H9 (cell line): Measurements from ENCODE around the gene POU2F3. TPM values are rescaled to one million over a fixed set of nuclear protein-coding genes. Genes with fewer than 3 reads are reported as not detected.

Experiments used
- DNase-seq: peaks from one replicate; pipeline ENCODE4 v3.0.0-alpha.2; 2017
- H2AFZ ChIP-seq: one replicate; pipeline ENCODE4 v1.6.1; 2013; ENCODE audit warnings: mild to moderate bottlenecking, low read length, control low read depth, moderate library complexity
- H2AK5ac ChIP-seq: 2 replicates; pipeline ENCODE4 v1.6.1; 2013; ENCODE audit warnings: low read length, control low read depth, mixed read lengths; ENCODE audit not compliant: insufficient read length
- H2BK120ac ChIP-seq: one replicate; pipeline ENCODE4 v1.6.1; 2013; ENCODE audit warnings: low read depth, mild to moderate bottlenecking, low read length, control low read depth, inconsistent platforms; ENCODE audit not compliant: poor library complexity, severe bottlenecking
- H2BK12ac ChIP-seq: 2 replicates; pipeline ENCODE4 v1.6.1; 2013; ENCODE audit warnings: low read length, control low read depth, mixed read lengths, low read depth; ENCODE audit not compliant: insufficient read length
- H2BK15ac ChIP-seq: 2 replicates; pipeline ENCODE4 v1.6.1; 2013; ENCODE audit warnings: low read depth, low read length, control low read depth
- H2BK20ac ChIP-seq: one replicate; pipeline ENCODE4 v1.6.1; 2013; ENCODE audit warnings: low read depth, mild to moderate bottlenecking, low read length, control low read depth, inconsistent platforms; ENCODE audit not compliant: poor library complexity, severe bottlenecking
- H2BK5ac ChIP-seq: 2 replicates; pipeline ENCODE4 v1.6.1; 2013; ENCODE audit warnings: low read length, control low read depth, mixed read lengths; ENCODE audit not compliant: insufficient read length
- H3K14ac ChIP-seq: 2 replicates; pipeline ENCODE4 v1.6.1; 2013; ENCODE audit warnings: low read length, control low read depth; ENCODE audit not compliant: insufficient read depth
- H3K18ac ChIP-seq: 2 replicates; pipeline ENCODE4 v1.6.1; 2013; ENCODE audit warnings: low read depth, mild to moderate bottlenecking, mixed read lengths, low read length, control low read depth; ENCODE audit not compliant: insufficient read length
- H3K23ac ChIP-seq: 2 replicates; pipeline ENCODE4 v1.6.1; 2013; ENCODE audit warnings: low read length, control low read depth, mixed read lengths, low read depth; ENCODE audit not compliant: insufficient read length
- H3K23me2 ChIP-seq: 2 replicates; pipeline ENCODE4 v1.6.1; 2013; ENCODE audit warnings: low read depth, mild to moderate bottlenecking, mixed read lengths, low read length, control low read depth; ENCODE audit not compliant: insufficient read length, poor library complexity, severe bottlenecking
- H3K27ac ChIP-seq: 2 replicates; pipeline ENCODE4 v1.5.1; 2013; ENCODE audit warnings: low read length, control low read depth, mixed read lengths, low read depth; ENCODE audit not compliant: insufficient read length
- H3K27me3 ChIP-seq: 2 replicates; pipeline ENCODE4 v1.6.1; 2013; ENCODE audit warnings: low read length, control low read depth, inconsistent platforms; ENCODE audit not compliant: insufficient read depth
- H3K4ac ChIP-seq: 2 replicates; pipeline ENCODE4 v1.6.1; 2013; ENCODE audit warnings: low read depth, mild to moderate bottlenecking, control low read depth, inconsistent platforms, low read length, moderate library complexity
- H3K4me1 ChIP-seq: 2 replicates; pipeline ENCODE4 v1.6.1; 2013; ENCODE audit warnings: low read length, control low read depth, inconsistent platforms; ENCODE audit not compliant: insufficient read depth
- H3K4me2 ChIP-seq: 2 replicates; pipeline ENCODE4 v1.6.1; 2013; ENCODE audit warnings: low read length, control low read depth, mixed read lengths; ENCODE audit not compliant: insufficient read length, insufficient read depth
- H3K56ac ChIP-seq: 2 replicates; pipeline ENCODE4 v1.6.1; 2013; ENCODE audit warnings: low read depth, mild to moderate bottlenecking, mixed read lengths, low read length, control low read depth; ENCODE audit not compliant: insufficient read length
- H3K79me1 ChIP-seq: 2 replicates; pipeline ENCODE4 v1.6.1; 2013; ENCODE audit warnings: low read depth, mild to moderate bottlenecking, moderate library complexity, low read length, control low read depth, inconsistent platforms; ENCODE audit not compliant: insufficient read depth, poor library complexity, severe bottlenecking
- H3K79me2 ChIP-seq: 2 replicates; pipeline ENCODE4 v1.6.1; 2013; ENCODE audit warnings: low read length, control low read depth, inconsistent platforms; ENCODE audit not compliant: insufficient read depth
- H3K9ac ChIP-seq: 2 replicates; pipeline ENCODE4 v1.6.1; 2013; ENCODE audit warnings: low read length, control low read depth, mixed read lengths; ENCODE audit not compliant: insufficient read length; ENCODE audit errors: extremely low read depth
- H3K9me3 ChIP-seq: one replicate; pipeline ENCODE4 v1.6.1; 2013; ENCODE audit warnings: low read depth, low read length, inconsistent platforms; ENCODE audit not compliant: control insufficient read depth
- H3T11ph ChIP-seq: one replicate; pipeline ENCODE4 v1.6.1; 2013; ENCODE audit warnings: mild to moderate bottlenecking, low read length, control low read depth, inconsistent platforms
- H4K20me1 ChIP-seq: one replicate; pipeline ENCODE4 v1.6.1; 2013; ENCODE audit not compliant: control insufficient read depth, insufficient read length, insufficient read depth
- H4K5ac ChIP-seq: 2 replicates; pipeline ENCODE4 v1.6.1; 2013; ENCODE audit warnings: low read depth, mild to moderate bottlenecking, mixed read lengths, low read length, control low read depth; ENCODE audit not compliant: insufficient read length
- H4K8ac ChIP-seq: replicated peaks from 2 replicates; pipeline ENCODE4 v1.6.1; 2013; ENCODE audit warnings: low read length, control low read depth, mixed read lengths, low read depth; ENCODE audit not compliant: insufficient read length
- H4K91ac ChIP-seq: 2 replicates; pipeline ENCODE4 v1.6.1; 2013; ENCODE audit warnings: low read depth, mild to moderate bottlenecking, moderate library complexity, mixed read lengths, low read length, control low read depth; ENCODE audit not compliant: insufficient read length
- H3K27ac Mint-ChIP-seq, 3 experiments: 2 replicates in 2 of 3; 3 replicates in 1 of 3; pipeline ENCODE4 v1.8.0; 2020 to 2021; ENCODE audit warnings: mixed read lengths in 3 of 3, mild to moderate bottlenecking in 1 of 3, moderate library complexity in 1 of 3
- H3K27me3 Mint-ChIP-seq: 2 replicates; pipeline ENCODE4 v1.8.0; 2021; ENCODE audit warnings: low read depth, mild to moderate bottlenecking, moderate library complexity, mixed read lengths
- H3K36me3 Mint-ChIP-seq, 3 experiments: 2 replicates in 2 of 3; 3 replicates in 1 of 3; pipeline ENCODE4 v1.8.0; 2020 to 2021; ENCODE audit warnings: low read depth in 3 of 3, mixed read lengths in 3 of 3; ENCODE audit not compliant: insufficient read depth in 1 of 3
- H3K4me1 Mint-ChIP-seq, 2 experiments: 2 replicates each; pipeline ENCODE4 v1.8.0; 2020; ENCODE audit warnings: mixed read lengths in 2 of 2
- H3K4me3 Mint-ChIP-seq, 2 experiments: 2 replicates in 1 of 2; 3 replicates in 1 of 2; pipeline ENCODE4 v1.8.0; 2020 to 2021; ENCODE audit warnings: mild to moderate bottlenecking in 2 of 2, mixed read lengths in 2 of 2, moderate library complexity in 1 of 2
- H3K9me3 Mint-ChIP-seq, 2 experiments: 2 replicates in 1 of 2; 3 replicates in 1 of 2; pipeline ENCODE4 v1.8.0; 2020; ENCODE audit warnings: mild to moderate bottlenecking in 2 of 2, mixed read lengths in 2 of 2, moderate library complexity in 1 of 2
- CTCF ChIP-seq: fragments of 200-600 bp; sonication (generic); conservative IDR thresholded peaks from 3 replicates; pipeline ENCODE4 v1.8.0; 2021; ENCODE audit warnings: antibody characterized with exemption, mild to moderate bottlenecking
- WGBS: extraction: QIAGEN DNeasy Blood & Tissue Kit; methylation state at CpG from one replicate; pipeline ENCODE4 v1.1.7; 2013; ENCODE audit warnings: missing lambda C conversion rate, low lambda C conversion rate, mixed read lengths; ENCODE audit not compliant: insufficient read length; ENCODE audit errors: extremely low coverage; 5-methylcytosine and 5-hydroxymethylcytosine counted together
- total RNA-seq: library from RNA; stranded (reverse); gene quantifications from 2 replicates; pipeline ENCODE4 v1.2.1, GENCODE V29; 2021

The POU2F3 gene
- total RNA-seq, 1 experiment from 2014 or later: 1.1 TPM

- no peak for DNase-seq
- H2BK20ac ChIP-seq: no peak overlapping the region
- no peaks in the 10 kb centered on the region for H3K23me2 ChIP-seq
- H3K27ac ChIP-seq: no peak overlapping the region
- no peak overlapping the region for H3K4me2 ChIP-seq
- no peak overlapping the region for H3T11ph ChIP-seq
- H3K79me2 ChIP-seq: peaks cover 5% of the 10 kb centered on the region; the same call in 1 of the 2 replicates
- no peak overlapping the region for H3K4ac ChIP-seq
- no peaks in the 10 kb centered on the region for H3K27me3 ChIP-seq
- H3K36me3 Mint-ChIP-seq: no peaks in the 10 kb centered on the region
- H4K5ac ChIP-seq: no peak overlapping the region
- H3K79me1 ChIP-seq: peaks cover 7% of the 10 kb centered on the region
- H2BK120ac ChIP-seq: no peak overlapping the region
- no peak overlapping the region for H2AFZ ChIP-seq
- H3K9ac ChIP-seq: no peak overlapping the region
- H3K9me3 Mint-ChIP-seq: no peaks in the 10 kb centered on the region
- H3K9me3 ChIP-seq: no peaks in the 10 kb centered on the region
- H3K4me1 ChIP-seq: peaks cover 3% of the 10 kb centered on the region; the same call in 1 of the 2 replicates
- H4K20me1 ChIP-seq: no peaks in the 10 kb centered on the region
- no peak overlapping the region for H4K8ac ChIP-seq
- no peak overlapping the region for H3K4me3 Mint-ChIP-seq
- H2BK5ac ChIP-seq: no peak overlapping the region
- H3K27ac Mint-ChIP-seq: no peak overlapping the region
- H3K27me3 Mint-ChIP-seq: no peaks in the 10 kb centered on the region
- H2BK12ac ChIP-seq: no peak overlapping the region
- WGBS: no CpG with 5 or more reads among the region's 1 CpG
- H3K4me1 Mint-ChIP-seq: peaks cover 15 to 16% of the 10 kb centered on the region in 2 experiments
- H3K14ac ChIP-seq: no peak overlapping the region
- H2BK15ac ChIP-seq: no peak overlapping the region
- TF ChIP-seq CTCF: no peak
- H3K56ac ChIP-seq: peak overlapping the region; percentile 30
- H3K18ac ChIP-seq: no peak overlapping the region
- no peak overlapping the region for H3K23ac ChIP-seq
- H2AK5ac ChIP-seq: no peak overlapping the region
- no peak overlapping the region for H4K91ac ChIP-seq
Observed at GRCh38 chr11:120346233-120346632, 106.3 kb downstream of the POU2F3 start.
